IMR-90 (cell line): Measurements from ENCODE around the gene NLGN1. TPM values are rescaled to one million over a fixed set of nuclear protein-coding genes. Genes with fewer than 3 reads are reported as not detected.

Source experiments
- ATAC-seq: fragments of 200-7000 bp; cut with Tn5 transposase; 2 replicates; pipeline ENCODE4 v1.9.1; 2020; ENCODE audit warnings: low read depth, mild to moderate bottlenecking, moderate library complexity
- BruUV-seq: library from RNA; stranded (reverse); fragments of 400-500 nt; replicated peaks from 2 replicates; lab custom pipeline; 2021; lab: Mats Ljungman, UMichigan
- CTCF ChIA-PET: fragments of 300-600 bp; formaldehyde crosslinking; extraction: SDS; loops from one replicate; lab custom pipeline; 2021; ENCODE audit warnings: antibody characterized with exemption; lab: Yijun Ruan, JAX
- POLR2A ChIA-PET: fragments of 300-600 bp; sonication (Branson Sonifier 250); formaldehyde crosslinking; loops from one replicate; lab custom pipeline; 2022; ENCODE audit warnings: antibody characterized with exemption; ENCODE audit not compliant: unreplicated experiment; lab: Charles Lee
- DNase-seq: peaks from one replicate; pipeline ENCODE4 v3.0.0; 2013
- H2AFZ ChIP-seq: replicated peaks from 2 replicates; pipeline ENCODE3; 2013; ENCODE audit warnings: low read length, mild to moderate bottlenecking; ENCODE audit not compliant: poor library complexity
- H2AK5ac ChIP-seq: 2 replicates; pipeline ENCODE4 v1.6.1; 2013; ENCODE audit warnings: low read depth, low read length, inconsistent platforms
- H2AK9ac ChIP-seq: replicated peaks from 2 replicates; pipeline ENCODE3; 2013; ENCODE audit warnings: mild to moderate bottlenecking, low read depth, low read length, moderate library complexity; ENCODE audit not compliant: poor library complexity
- H2BK120ac ChIP-seq: 2 replicates; pipeline ENCODE4 v1.6.1; 2013; ENCODE audit warnings: low read depth, low read length, inconsistent platforms
- H2BK15ac ChIP-seq: 3 replicates; pipeline ENCODE4 v1.6.1; 2013; ENCODE audit warnings: low read depth, low read length, inconsistent platforms
- H2BK20ac ChIP-seq: 2 replicates; pipeline ENCODE4 v1.6.1; 2013; ENCODE audit warnings: low read depth, mild to moderate bottlenecking, inconsistent platforms, low read length, moderate library complexity
- H2BK5ac ChIP-seq: 2 replicates; pipeline ENCODE4 v1.6.1; 2013; ENCODE audit warnings: mild to moderate bottlenecking, low read depth, low read length, inconsistent platforms; ENCODE audit not compliant: poor library complexity, severe bottlenecking
- H3K14ac ChIP-seq: replicated peaks from 2 replicates; pipeline ENCODE4 v1.6.1; 2013; ENCODE audit warnings: low read depth, low read length, inconsistent platforms
- H3K18ac ChIP-seq: 2 replicates; pipeline ENCODE4 v1.6.1; 2013; ENCODE audit warnings: low read depth, low read length, control low read depth
- H3K23ac ChIP-seq: 2 replicates; pipeline ENCODE4 v1.6.1; 2013; ENCODE audit warnings: low read depth, low read length, inconsistent platforms
- H3K27ac ChIP-seq: 2 replicates; pipeline ENCODE4 v1.5.1; 2013; ENCODE audit warnings: mild to moderate bottlenecking, control low read depth, low read length; ENCODE audit not compliant: insufficient read depth
- H3K27me3 ChIP-seq: 2 replicates; pipeline ENCODE4 v1.6.1; 2013; ENCODE audit warnings: low read length; ENCODE audit not compliant: control insufficient read depth, insufficient read depth
- H3K36me3 ChIP-seq: 2 replicates; pipeline ENCODE4 v1.6.1; 2013; ENCODE audit warnings: low read length, mixed read lengths; ENCODE audit not compliant: control insufficient read depth, insufficient read depth
- H3K4ac ChIP-seq: 2 replicates; pipeline ENCODE4 v1.6.1; 2013; ENCODE audit warnings: low read depth, low read length, inconsistent platforms
- H3K4me1 ChIP-seq: 2 replicates; pipeline ENCODE4 v1.6.1; 2013; ENCODE audit warnings: low read length, mixed read lengths; ENCODE audit not compliant: control insufficient read depth, insufficient read depth
- H3K4me2 ChIP-seq: 2 replicates; pipeline ENCODE4 v1.6.1; 2013; ENCODE audit warnings: low read depth, mild to moderate bottlenecking, control low read depth, low read length, moderate library complexity
- H3K4me3 ChIP-seq: 2 replicates; pipeline ENCODE4 v1.5.1; 2013; ENCODE audit warnings: low read depth, mild to moderate bottlenecking, control low read depth, low read length, moderate library complexity; ENCODE audit not compliant: insufficient read depth
- H3K56ac ChIP-seq: 2 replicates; pipeline ENCODE4 v1.6.1; 2013; ENCODE audit warnings: low read length, inconsistent platforms; ENCODE audit not compliant: insufficient read depth; ENCODE audit errors: extremely low read depth
- H3K79me1 ChIP-seq, 2 experiments: 2 replicates each; pipeline ENCODE4 v1.6.1; 2013; ENCODE audit warnings: low read length in 2 of 2, inconsistent platforms in 1 of 2, low read depth in 1 of 2
- H3K9ac ChIP-seq: 2 replicates; pipeline ENCODE4 v1.6.1; 2013; ENCODE audit warnings: low read depth, low read length, control low read depth
- H3K9me1 ChIP-seq: 2 replicates; pipeline ENCODE4 v1.6.1; 2013; ENCODE audit warnings: low read length, inconsistent platforms; ENCODE audit not compliant: insufficient read depth
- H3K9me3 ChIP-seq: 2 replicates; pipeline ENCODE4 v1.6.1; 2013; ENCODE audit warnings: low read length; ENCODE audit not compliant: control insufficient read depth, insufficient read depth
- H4K20me1 ChIP-seq: 2 replicates; pipeline ENCODE4 v1.6.1; 2013; ENCODE audit warnings: low read length, inconsistent platforms; ENCODE audit not compliant: insufficient read depth
- H4K5ac ChIP-seq: 2 replicates; pipeline ENCODE4 v1.6.1; 2013; ENCODE audit warnings: mild to moderate bottlenecking, low read depth, low read length, control low read depth
- H4K8ac ChIP-seq, 2 experiments: 2 replicates each; pipeline ENCODE4 v1.6.1; 2013; ENCODE audit warnings: low read depth in 2 of 2, low read length in 2 of 2, control low read depth in 1 of 2, inconsistent platforms in 1 of 2
- H4K91ac ChIP-seq: 2 replicates; pipeline ENCODE4 v1.6.1; 2013; ENCODE audit warnings: low read depth, low read length, inconsistent platforms; ENCODE audit not compliant: insufficient read depth
- CHD1 ChIP-seq: IDR thresholded peaks from 2 replicates; pipeline ENCODE4 v1.6.1; 2012; ENCODE audit warnings: low read depth, low read length, improper control_type of control experiment
- WGBS, 2 experiments: methylation state at CpG; one replicate each; pipeline versions ENCODE4 v1.1.5 to v1.1.7; 2013; ENCODE audit warnings: missing lambda C conversion rate in 2 of 2; ENCODE audit not compliant: insufficient read length in 1 of 2; ENCODE audit errors: extremely low coverage in 2 of 2; 5-methylcytosine and 5-hydroxymethylcytosine counted together
- dilution Hi-C: fragments of 300-500 bp; cut with HindIII; formaldehyde crosslinking; loops from one replicate; pipeline ENCODE4 v1.14.3; 2018; ENCODE audit warnings: low sequenced_read_pairs; ENCODE audit not compliant: unreplicated experiment
- in situ Hi-C: fragments of 300-500 bp; cut with MboI; formaldehyde crosslinking; loops from 3 replicates; pipeline ENCODE4 v1.14.3; 2019; ENCODE audit warnings: low sequenced_read_pairs, inconsistent platforms, mixed read lengths
- intact Hi-C: fragments of 100-400 bp; cut with micrococcal nuclease; formaldehyde crosslinking; loops from 2 replicates; pipeline ENCODE4 v1.10.0; 2022
- polyA plus RNA-seq, 3 experiments: library from polyadenylated mRNA; depleted of rRNA; stranded (reverse); fragments of >200 nt; gene quantifications; 2 replicates each; pipeline ENCODE4 v1.2.3, GENCODE V29; 2012; ENCODE audit warnings: low replicate concordance in 1 of 3
- total RNA-seq: library from RNA; depleted of rRNA; stranded (reverse); fragments of >200 nt; gene quantifications from 2 replicates; pipeline ENCODE4 v1.2.3, GENCODE V29; 2012

Gene NLGN1
- total and polyA plus RNA-seq, 2 of the 4 experiments (the other 2 are of a cell fraction) = 1.8 to 12.5 TPM

DNA sequence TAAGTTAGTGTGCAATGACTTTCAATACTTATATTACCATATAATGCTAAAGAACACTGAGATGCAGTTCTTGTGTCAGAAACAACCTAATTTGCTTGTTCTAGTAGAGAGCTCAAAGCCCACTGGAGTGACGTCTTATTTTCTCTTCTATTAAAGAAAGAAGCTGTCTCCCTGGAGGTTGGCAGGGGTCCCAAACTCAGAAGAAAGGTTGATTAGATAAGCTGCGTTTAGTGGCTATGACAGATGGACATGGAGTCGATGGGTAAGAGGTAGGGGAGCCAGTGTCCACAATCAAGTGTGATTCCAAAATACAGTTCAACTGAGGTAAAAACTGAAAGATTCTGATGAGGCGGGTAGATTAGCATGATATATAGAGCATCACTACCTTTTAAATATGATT, 363.6 kb downstream of the NLGN1 start:
- intact Hi-C loops = no loop called here
- no peak for TF ChIP-seq CHD1
- POLR2A ChIA-PET = no interaction called here
- in situ Hi-C loops = no loop called here
- DNase-seq (no peak), ATAC-seq (no peak)
- no peaks in the 10 kb centered on the region for H3K9me1 ChIP-seq
- no CpG with 5 or more reads among the region's 4 CpGs for WGBS, 2 experiments
- no peak overlapping the region for H3K56ac ChIP-seq
- no peaks in the 10 kb centered on the region for H4K20me1 ChIP-seq
- no peaks in the 10 kb centered on the region for H3K4me1 ChIP-seq
- no peaks in the 10 kb centered on the region for H3K79me1 ChIP-seq
- H2BK5ac ChIP-seq = no peak overlapping the region
- H4K8ac ChIP-seq = no peak overlapping the region
- no peak overlapping the region for H3K9ac ChIP-seq
- BruUV-seq = no TSS peak
- no peak overlapping the region for H2BK15ac ChIP-seq
- no peak overlapping the region for H3K18ac ChIP-seq
- H3K27ac ChIP-seq = no peak overlapping the region
- no peak overlapping the region for H4K5ac ChIP-seq
- H3K23ac ChIP-seq = no peak overlapping the region
- no peak overlapping the region for H2AK9ac ChIP-seq
- CTCF ChIA-PET = no interaction called here
- dilution Hi-C loops = no loop called here
- H4K91ac ChIP-seq = no peak overlapping the region
- H2BK120ac ChIP-seq = no peak overlapping the region
- no peak overlapping the region for H2BK20ac ChIP-seq
- no peak overlapping the region for H2AFZ ChIP-seq
- no peak overlapping the region for H3K4me3 ChIP-seq
- no peak overlapping the region for H3K14ac ChIP-seq
- H3K36me3 ChIP-seq = no peaks in the 10 kb centered on the region
- H3K9me3 ChIP-seq = no peaks in the 10 kb centered on the region
- no peak overlapping the region for H3K4me2 ChIP-seq
- no peaks in the 10 kb centered on the region for H3K27me3 ChIP-seq
- no peak overlapping the region for H2AK5ac ChIP-seq
- no peak overlapping the region for H3K4ac ChIP-seq
